Stimulated activated CD4-positive, alpha-beta T cell treated with anti-CD3 and anti-CD28 coated beads, Interleukin-12 subunit alpha, Interleukin-12 subunit beta, amount 100 ng/mL, for 48 hours (primary cell): ENCODE results near the gene INPP4B.

Source experiments
- DNase-seq, 3 donors: peaks; one replicate each; pipeline ENCODE4 v3.0.0-alpha.2; 2020; ENCODE audit warnings: low read depth in 2 of 3, low spot score in 1 of 3

Gene INPP4B

GRCh38 chr4:142383800-142384470 lies 462.2 kb downstream of the INPP4B start:
- DNase-seq = no peak

GRCh38 chr4:142383354-142383753 lies 462.7 kb downstream of the INPP4B start:
- DNase-seq = no peak

GRCh38 chr4:142380052-142380602 lies 466.0 kb downstream of the INPP4B start:
- DNase-seq = no peak

- no peak for DNase-seq
Measured at GRCh38 chr4:142379277-142380051, 466.6 kb downstream of the INPP4B start.

GRCh38 chr4:142378179-142378578 lies 467.9 kb downstream of the INPP4B start:
- no peak for DNase-seq

- no peak for DNase-seq
Measured at GRCh38 chr4:142377342-142378091, 468.6 kb downstream of the INPP4B start.

GRCh38 chr4:142376204-142376603 lies 469.9 kb downstream of the INPP4B start:
- no peak for DNase-seq

GRCh38 chr4:142373610-142374009 lies 472.5 kb downstream of the INPP4B start:
- no peak for DNase-seq

- no peak for DNase-seq
Measured at GRCh38 chr4:142372530-142373260, 473.4 kb downstream of the INPP4B start.

GRCh38 chr4:142369141-142369540 lies 477.0 kb downstream of the INPP4B start:
- no peak for DNase-seq

GRCh38 chr4:142367418-142368180 lies 478.5 kb downstream of the INPP4B start:
- DNase-seq = no peak

GRCh38 chr4:142366769-142367181 lies 479.3 kb downstream of the INPP4B start:
- no peak for DNase-seq

GRCh38 chr4:142365391-142365790 lies 480.7 kb downstream of the INPP4B start:
- no peak for DNase-seq

GRCh38 chr4:142363686-142364085 lies 482.4 kb downstream of the INPP4B start:
- no peak for DNase-seq

- no peak for DNase-seq
Measured at GRCh38 chr4:142361981-142362380, 484.1 kb downstream of the INPP4B start.

GRCh38 chr4:142360657-142361056 lies 485.4 kb downstream of the INPP4B start:
- no peak for DNase-seq

- DNase-seq = no peak
Measured at GRCh38 chr4:142358656-142359055, 487.4 kb downstream of the INPP4B start.

GRCh38 chr4:142356801-142357200 lies 489.3 kb downstream of the INPP4B start:
- no peak for DNase-seq

GRCh38 chr4:142356118-142356759 lies 489.9 kb downstream of the INPP4B start:
- DNase-seq = no peak
